Right ventricle myocardium inferior (tissue), 1 donor: ENCODE data around the gene NAA20. TPM values are rescaled to one million over a fixed set of nuclear protein-coding genes. Genes with fewer than 3 reads are reported as not detected.

Experiments
- ATAC-seq: fragments of 200-7000 bp; cut with Tn5 transposase; one replicate; pipeline ENCODE4 v1.9.1; 2020; ENCODE audit warnings: mild to moderate bottlenecking, moderate library complexity
- DNase-seq: peaks from one replicate; pipeline ENCODE4 v3.0.0; 2021; ENCODE audit errors: missing footprints
- intact Hi-C: fragments of 100-400 bp; cut with DNase I; formaldehyde crosslinking; loops from one replicate; pipeline ENCODE4 v1.11.0; 2022
- total RNA-seq: library from RNA; stranded (reverse); fragmentation: NEBNext Ultra II Directional; extraction: Animal tissue kit (Norgen Biotek cat#: 25700); gene quantifications from one replicate; pipeline ENCODE4 v1.2.1, GENCODE V29; 2021
- donor health status: DM: no; HTN: yes; CAD: no; lungs with severe emphysema.

Gene NAA20
- total RNA-seq, 1 donor from 2014 or later, result 58.4 TPM

DNA sequence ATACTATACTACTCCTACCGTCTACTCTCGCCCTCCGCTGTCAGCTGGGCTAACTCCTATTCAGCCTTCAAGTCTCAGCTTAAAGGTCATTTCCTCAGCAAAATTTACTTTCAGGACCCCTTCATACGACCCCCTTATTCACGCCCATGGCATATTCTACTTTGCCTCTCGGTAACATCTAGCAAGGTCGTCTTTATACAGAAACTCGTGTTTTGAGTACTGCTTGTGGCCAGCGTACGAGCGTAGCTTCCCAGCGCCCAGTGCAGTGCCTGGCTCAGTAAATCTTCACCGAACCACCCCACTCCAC lies 34.6 kb downstream of the NAA20 start:
- intact Hi-C loops, result loop anchor here (5.0 kb wide), 1 partner anchor 34 kb away; the partner anchor contains the start of gene NAA20
- DNase-seq (no peak), ATAC-seq (no peak)

DNA sequence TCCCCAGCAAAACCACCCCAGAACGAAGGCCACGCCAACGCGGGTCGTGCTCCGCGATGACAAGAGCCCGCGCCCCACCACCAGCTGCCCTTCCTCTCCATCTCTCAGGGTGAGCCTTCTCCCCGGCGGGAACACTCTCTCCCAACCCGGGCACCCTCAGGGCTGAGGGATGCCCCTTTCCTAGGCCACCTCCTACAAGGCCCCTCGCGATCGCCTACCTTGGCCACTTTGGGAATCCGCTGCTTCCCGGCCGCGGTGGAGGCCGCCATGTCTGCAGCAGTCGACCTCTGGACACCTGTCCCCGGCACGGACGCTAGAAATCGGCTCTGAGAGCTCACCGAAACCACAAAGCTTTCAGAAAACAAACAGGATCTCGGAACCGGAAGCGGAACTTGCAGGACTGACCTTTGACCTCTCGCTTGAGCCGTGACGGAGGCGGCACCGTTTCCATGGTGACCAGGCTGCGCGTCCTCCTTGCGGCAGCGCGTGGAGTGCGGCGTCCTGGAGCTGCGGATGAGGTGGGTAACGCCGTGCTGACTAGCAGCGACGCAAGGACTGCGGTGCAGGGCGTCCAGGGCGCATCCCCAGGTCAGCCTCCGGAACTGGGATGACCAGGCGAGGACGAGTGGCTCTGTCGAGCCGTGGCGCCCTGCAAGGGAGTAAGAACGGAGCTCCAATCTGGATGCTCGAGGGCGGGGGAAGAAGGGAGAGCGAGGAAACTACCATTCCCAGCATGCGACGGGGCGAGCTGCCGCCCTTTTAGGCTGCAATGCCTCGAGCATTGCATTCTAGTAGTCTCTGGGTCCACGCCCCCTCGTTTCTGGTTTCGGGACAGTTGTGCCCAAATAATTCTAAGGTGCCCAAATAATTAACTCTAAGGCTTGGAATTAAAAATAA lies 35.2 kb downstream of the NAA20 start, which contains the start of the genes CFAP61 and CRNKL1:
Gene CFAP61, plus strand, starts transcription at position 459 of the 897 bp plus-strand sequence. CDS start 4,122 bp downstream, outside the sequence.
Gene CRNKL1, minus strand, starts transcription at position 393 of the 897 bp plus-strand sequence. Its CDS starts 124 bp downstream, at position 269.
- intact Hi-C loops, result loop anchor here (5.0 kb wide), 1 partner anchor 35 kb away; the partner anchor contains the start of gene NAA20
- ATAC-seq, result peak; percentile 98

DNA sequence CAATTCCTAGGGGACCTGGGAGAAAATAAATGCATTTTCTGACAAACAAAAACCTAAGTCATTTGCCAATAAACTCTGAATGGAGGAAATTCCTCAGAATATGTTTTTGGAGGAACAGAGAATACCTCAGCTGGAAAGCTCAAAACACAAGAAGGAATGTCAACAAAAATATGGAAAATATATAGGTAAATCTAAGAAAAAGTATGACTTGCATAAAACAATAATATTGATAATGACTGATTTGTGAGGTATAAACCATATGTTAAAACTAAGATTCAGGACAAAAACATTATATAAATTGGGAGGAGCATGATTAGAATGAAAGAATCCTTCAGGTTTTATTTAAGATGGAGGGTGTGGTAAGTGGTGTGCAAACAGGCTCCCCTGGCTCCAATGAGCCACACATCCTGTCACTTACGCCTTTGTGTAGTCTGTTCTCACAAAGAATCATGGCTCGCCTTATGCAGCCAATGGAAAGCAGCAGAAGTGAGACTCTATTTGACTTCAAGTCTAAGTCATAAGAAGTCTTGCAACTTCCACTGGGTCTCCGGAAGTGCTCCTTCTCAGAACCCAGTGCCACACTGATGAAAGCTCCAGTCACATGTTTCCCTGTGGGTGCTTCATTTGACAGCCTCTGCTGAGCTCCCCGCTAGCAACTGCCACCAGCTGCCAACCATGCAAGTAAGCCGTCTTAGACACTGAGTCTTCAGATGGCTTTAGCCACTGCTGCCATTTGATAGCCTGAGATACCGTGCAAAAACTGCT lies 43.3 kb downstream of the NAA20 start:
- intact Hi-C loops, result no loop called here
- DNase-seq, result no peak
- no peak for ATAC-seq

More for the DNA sequence above, 35.2 kb downstream of the NAA20 start, which contains the start of the genes CFAP61 and CRNKL1:
- peak; percentile 98 for DNase-seq

DNA sequence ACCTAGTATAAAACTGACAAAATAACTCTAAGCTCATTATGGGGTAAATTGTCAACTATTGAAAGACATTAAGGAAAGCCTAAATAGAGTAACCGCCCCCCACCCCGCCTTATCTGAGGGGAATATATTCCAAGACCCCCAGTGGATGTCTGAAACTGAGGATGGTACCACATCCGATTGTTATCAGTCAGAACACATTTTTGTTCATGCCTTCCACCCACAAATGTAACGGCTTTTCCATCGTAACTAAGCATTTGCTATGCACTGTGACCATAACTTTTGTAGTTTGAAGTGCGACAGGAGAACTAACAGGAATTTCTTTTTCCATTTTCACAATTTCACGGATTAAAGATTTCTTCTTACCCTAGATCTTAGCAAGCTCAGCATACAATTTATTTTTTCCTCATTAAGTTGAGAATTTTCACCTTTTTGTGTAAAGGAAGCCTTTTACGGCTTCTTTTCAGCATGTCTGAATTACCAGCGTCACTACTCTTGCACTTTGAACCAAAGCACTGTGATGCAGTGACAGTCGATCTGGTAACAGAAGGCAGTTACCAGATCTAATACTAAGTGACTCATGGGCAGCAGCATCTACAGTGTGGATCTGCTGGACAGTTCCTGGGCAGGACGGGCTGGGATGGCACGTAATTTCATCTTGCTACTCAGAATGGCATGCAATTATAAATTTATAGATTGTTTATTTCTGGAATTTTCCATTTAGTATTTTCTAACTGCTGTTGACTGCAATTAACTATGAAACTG lies 47.0 kb downstream of the NAA20 start:
- no peak for ATAC-seq
- intact Hi-C loops, result no loop called here
- no peak for DNase-seq

DNA sequence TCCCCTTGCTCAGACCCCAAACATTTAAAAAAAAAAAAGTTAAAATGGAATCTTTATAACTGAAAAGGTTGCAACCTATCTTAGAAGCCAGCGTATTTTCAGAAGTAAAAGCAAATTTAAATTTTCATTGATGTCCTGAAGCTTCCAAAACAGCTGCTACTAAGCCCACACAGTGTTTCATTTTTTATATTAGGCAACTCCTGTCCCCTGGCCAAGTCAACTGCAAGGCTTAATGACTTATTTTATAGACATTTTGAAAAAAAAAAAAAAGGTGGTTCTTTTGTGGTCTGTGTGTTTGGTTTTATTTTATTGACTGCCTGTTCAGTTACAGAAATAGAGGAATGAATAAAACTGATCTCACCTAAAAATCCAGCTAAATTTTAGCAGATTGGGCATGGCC lies 48.2 kb downstream of the NAA20 start:
- ATAC-seq (no peak), DNase-seq (no peak)
- intact Hi-C loops, result no loop called here

DNA sequence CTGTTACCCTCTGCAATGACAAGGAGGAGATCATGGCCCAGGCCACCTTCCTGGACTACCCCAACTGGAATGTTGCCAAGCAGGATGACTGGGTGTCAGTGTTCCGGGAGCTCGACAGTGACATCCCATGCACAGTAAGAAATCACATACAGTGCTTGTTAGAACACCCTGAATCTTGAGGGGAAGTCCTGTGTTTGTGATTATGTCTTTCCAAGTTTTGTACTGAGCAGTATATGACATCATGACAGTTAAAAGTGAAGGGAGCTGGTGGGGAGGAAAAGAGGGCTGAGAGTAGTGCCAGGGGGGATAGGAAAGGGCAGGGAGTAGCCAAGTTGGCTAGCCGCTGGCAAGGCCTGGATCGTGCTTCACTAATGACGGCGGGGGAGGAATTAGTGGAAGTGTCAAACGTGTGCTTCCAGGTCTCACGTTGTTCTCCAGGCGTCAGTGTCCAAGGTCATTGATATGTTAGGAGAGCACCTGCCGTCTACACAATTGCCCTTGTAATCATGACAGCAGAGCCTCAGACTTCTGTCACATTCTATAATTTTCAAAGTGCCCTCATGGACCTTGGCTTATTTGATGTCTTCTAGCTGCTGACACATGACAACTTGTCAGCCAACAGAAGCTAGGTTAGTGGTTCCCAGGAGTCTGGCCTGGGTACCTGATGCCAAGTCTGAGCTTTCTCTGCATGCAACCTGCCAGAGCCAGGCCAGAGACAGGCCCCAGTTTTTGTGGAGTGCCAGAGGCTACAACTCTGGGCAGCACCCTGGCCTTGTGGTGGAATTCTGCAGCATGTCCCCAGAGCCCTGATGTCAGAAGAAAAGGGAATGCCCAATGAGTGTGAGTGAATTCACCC lies 53.9 kb downstream of the NAA20 start:
- intact Hi-C loops, result no loop called here
- peak; percentile 85 for ATAC-seq
- DNase-seq, result no peak

DNA sequence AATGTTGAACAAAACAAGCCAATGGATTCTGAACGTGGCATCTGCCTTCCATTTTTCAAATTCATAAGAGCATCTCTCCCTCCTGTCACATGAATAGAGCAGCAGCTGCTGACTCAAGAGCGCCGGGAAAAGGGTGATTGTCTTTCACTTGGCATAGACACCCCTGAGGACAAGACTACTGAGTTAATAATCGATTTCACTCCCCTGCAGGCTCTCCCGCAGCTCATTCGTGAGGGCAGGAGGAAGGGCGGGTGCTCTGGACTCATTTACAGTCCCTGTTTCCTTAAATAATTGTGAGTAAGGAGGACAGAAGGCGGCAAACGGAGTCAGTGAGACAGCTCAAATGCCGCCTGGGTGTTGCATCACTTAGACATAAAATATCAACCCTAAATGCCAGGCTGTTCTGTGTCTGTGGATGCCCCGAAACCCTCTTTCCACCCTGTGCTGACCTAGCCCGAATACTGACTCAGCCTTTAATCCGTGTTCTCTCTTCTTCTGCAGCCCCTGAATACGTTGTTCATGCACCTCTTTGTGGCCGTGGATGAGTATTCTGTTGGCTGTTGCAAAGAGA lies 56.7 kb downstream of the NAA20 start:
- DNase-seq (no peak), ATAC-seq (no peak)
- intact Hi-C loops, result no loop called here

DNA sequence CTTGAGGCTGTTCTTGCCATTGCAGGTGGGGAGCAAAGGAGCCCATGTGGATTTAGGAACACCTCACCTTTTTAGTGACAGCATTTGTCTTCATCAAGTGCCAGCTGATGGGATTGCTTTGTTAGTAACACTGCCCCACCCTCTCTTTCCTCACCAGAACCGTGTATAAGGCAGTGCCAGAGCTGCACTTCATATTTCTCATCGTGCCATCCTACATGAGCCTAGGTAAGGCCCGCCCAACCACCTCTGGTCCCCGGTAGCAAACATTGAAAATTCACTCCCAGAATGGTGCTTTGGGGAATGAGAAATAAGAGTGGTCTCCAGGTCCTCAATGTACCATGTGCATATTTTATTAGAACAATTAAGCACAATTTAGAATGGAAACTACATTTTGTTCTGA lies 57.9 kb downstream of the NAA20 start:
- intact Hi-C loops, result no loop called here
- ATAC-seq (no peak), DNase-seq (no peak)

DNA sequence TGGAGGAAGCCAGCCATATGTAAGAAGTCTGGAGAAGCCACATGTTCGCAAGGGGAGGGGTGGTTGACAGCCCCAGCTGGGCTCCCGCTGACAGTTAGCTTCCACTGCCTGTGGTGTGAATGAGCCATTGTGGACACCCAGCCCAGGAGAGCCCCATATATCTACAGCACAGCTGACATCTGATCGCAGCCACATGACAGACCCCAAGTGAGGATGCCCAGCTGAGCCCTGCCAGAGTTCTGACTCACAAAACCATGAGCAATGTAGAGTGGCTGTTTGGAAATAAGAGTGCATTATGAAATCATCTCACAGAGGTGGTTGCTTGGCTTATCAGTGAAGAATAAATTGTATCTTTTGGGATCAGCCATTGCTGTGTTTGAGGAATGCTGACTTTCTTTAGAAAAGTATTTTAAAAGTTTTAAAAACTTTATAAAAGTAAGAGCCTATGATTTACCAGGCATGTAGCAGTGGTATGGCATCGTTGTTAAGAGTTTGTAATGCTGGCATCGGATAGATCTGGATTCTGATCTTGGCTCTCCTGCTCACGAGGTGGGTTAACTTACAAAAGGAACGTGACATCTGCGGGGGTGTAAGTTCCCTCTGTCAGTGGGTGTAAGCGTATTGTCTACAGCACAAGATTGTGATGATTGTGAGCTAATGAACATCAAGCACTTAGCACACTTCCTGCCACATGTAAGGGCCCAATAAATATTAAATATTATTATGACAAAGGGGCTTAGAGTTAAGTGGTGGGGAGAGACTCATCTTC lies 59.3 kb downstream of the NAA20 start:
- DNase-seq, result no peak
- no peak for ATAC-seq
- intact Hi-C loops, result no loop called here

DNA sequence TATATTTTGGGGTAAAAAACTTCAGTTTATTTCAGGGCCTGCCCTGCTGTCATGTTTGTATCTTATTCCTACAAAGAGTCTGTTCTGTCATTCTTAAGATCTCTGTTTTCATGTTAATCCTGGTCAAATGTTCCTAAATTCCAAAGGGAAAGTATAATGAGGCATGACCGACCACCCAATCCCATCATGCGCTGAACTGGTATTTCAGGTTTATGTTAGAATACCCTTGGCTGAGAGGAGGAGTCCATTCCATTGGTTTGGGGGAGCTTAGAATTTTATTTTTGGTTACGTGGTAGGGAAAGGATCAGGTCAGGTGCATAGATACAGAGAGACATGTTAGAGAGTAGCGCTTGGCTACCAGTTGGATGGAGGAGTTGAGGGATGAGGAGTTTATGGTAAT lies 60.9 kb downstream of the NAA20 start:
- no peak for DNase-seq
- intact Hi-C loops, result no loop called here
- no peak for ATAC-seq

DNA sequence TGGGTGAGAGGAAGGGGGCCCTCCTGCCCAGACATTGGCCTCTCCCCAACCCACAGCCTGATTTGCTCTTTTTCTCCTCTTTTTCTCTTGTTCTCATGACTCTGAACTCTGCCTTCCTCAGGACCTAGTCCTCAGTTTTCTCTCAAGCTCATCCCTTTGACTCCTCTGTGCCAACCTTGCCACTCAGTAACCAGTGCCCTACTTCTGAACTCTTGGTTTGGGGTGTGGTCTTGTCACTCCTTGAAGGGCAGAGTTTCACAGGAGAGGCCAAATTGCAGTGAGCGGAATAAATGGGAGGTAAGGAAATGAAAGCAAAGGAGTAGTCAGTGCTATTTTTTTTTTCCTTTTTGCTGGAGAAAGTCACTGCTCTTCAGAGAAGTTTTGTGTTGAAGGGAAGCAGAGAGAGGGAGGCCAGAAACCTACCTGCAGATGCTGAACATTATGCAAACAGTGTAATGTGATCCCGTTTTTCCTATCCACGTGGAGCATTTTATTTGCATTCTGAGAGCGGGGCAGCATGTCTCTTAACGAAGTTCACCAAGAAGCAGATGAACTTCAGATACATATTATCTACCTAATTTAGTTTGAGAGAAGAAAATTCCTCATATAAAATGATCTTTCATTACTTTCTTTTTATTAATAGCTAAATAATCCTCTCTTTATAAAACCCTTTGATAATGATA lies 62.1 kb downstream of the NAA20 start:
- intact Hi-C loops, result no loop called here
- ATAC-seq (no peak), DNase-seq (no peak)

Other genes with a start within 250 kb of the NAA20 start
- gene CRNKL1, start 35.1 kb downstream of the NAA20 start, total RNA-seq, result 16.5 TPM
- 27.4 TPM for gene CFAP61, start 35.2 kb downstream of the NAA20 start, total RNA-seq